HepG2 (cell line): Measurements from ENCODE around the gene PNPLA1. TPM values are rescaled to one million over a fixed set of nuclear protein-coding genes. Genes with fewer than 3 reads are reported as not detected.

Experiments
- ATAC-seq: fragments of 200-7000 bp; cut with Tn5 transposase; 3 replicates; pipeline ENCODE4 v1.9.1; 2020; ENCODE audit warnings: mild to moderate bottlenecking, moderate library complexity
- BruUV-seq: library from RNA; stranded (reverse); fragments of 400-500 nt; replicated peaks from 2 replicates; lab custom pipeline; 2021; lab: Mats Ljungman, UMichigan
- CTCF ChIA-PET: fragments of 300-600 bp; formaldehyde crosslinking; extraction: SDS; loops from one replicate; lab custom pipeline; 2021; ENCODE audit warnings: low total read pairs, inconsistent platforms, low intra/inter-chr PET ratio; lab: Yijun Ruan, JAX
- POLR2A ChIA-PET: fragments of 350-600 bp; sonication (Branson Sonifier 250); formaldehyde crosslinking; loops from one replicate; lab custom pipeline; 2020; ENCODE audit warnings: antibody characterized with exemption, inconsistent platforms; lab: Yijun Ruan, JAX
- DNase-seq: peaks from one replicate; pipeline ENCODE4 v3.0.0-alpha.2; 2015; ENCODE audit warnings: low spot score
- FAIRE-seq: peaks from 3 replicates; lab custom pipeline; 2011; peaks lifted over from hg19 to GRCh38; lab: Jason Lieb, UNC
- H2AFZ ChIP-seq: one replicate; pipeline ENCODE4 v1.6.1; 2011; ENCODE audit warnings: low read length, inconsistent platforms
- H3K27ac ChIP-seq: fragments of 300-600 bp; 3 replicates; pipeline ENCODE4 v1.8.0; 2011; ENCODE audit warnings: mixed run types, mild to moderate bottlenecking, mixed read lengths, low read length, inconsistent platforms; ENCODE audit not compliant: insufficient read depth; ENCODE audit errors: extremely low read length
- H3K27me3 ChIP-seq, 2 experiments: fragments of 200-600 bp in 1 of 2; 2 replicates in 1 of 2; 3 replicates in 1 of 2; pipeline versions ENCODE4 v1.6.0 to v1.8.0; 2011; ENCODE audit warnings: low read length in 2 of 2, mild to moderate bottlenecking in 2 of 2, moderate library complexity in 2 of 2, inconsistent platforms in 1 of 2; ENCODE audit not compliant: insufficient read depth in 2 of 2, control insufficient read depth in 1 of 2
- H3K36me3 ChIP-seq, 2 experiments: fragments of 200-600 bp in 1 of 2; replicated peaks in 1 of 2; 2 replicates in 1 of 2; 3 replicates in 1 of 2; pipeline versions ENCODE4 v1.5.1 to v1.8.0; 2011; ENCODE audit warnings: low read length in 2 of 2, inconsistent platforms in 1 of 2; ENCODE audit not compliant: insufficient read depth in 2 of 2, control insufficient read depth in 1 of 2
- H3K4me1 ChIP-seq: 2 replicates; pipeline ENCODE4 v1.5.1; 2012; ENCODE audit warnings: low read length, inconsistent platforms; ENCODE audit not compliant: insufficient read depth
- H3K4me2 ChIP-seq: 2 replicates; pipeline ENCODE4 v1.6.0; 2011; ENCODE audit warnings: low read depth, low read length, inconsistent platforms
- H3K4me3 ChIP-seq, 3 experiments: fragments of 200-600 bp in 1 of 3; sonication (generic), shearing (Covaris generic) in 1 of 3; replicated peaks in 1 of 3; 2 replicates each; pipeline ENCODE4 v1.5.1; 2011 to 2016; ENCODE audit warnings: low read length in 3 of 3, inconsistent platforms in 2 of 3, low read depth in 2 of 3, mild to moderate bottlenecking in 2 of 3, control low read depth in 1 of 3, mixed read lengths in 1 of 3; ENCODE audit not compliant: insufficient read depth in 1 of 3
- H3K79me2 ChIP-seq: one replicate; pipeline ENCODE4 v1.6.1; 2011; ENCODE audit warnings: low read length, inconsistent platforms; ENCODE audit not compliant: insufficient read depth
- H3K9ac ChIP-seq: 2 replicates; pipeline ENCODE4 v1.6.0; 2011; ENCODE audit warnings: mild to moderate bottlenecking, low read depth, low read length, inconsistent platforms; ENCODE audit not compliant: insufficient read depth
- H3K9me3 ChIP-seq: 2 replicates; pipeline ENCODE4 v1.5.1; 2012; ENCODE audit warnings: mild to moderate bottlenecking, low read length
- H4K20me1 ChIP-seq: 2 replicates; pipeline ENCODE4 v1.6.0; 2011; ENCODE audit warnings: inconsistent platforms, mild to moderate bottlenecking, low read length, moderate library complexity; ENCODE audit not compliant: insufficient read depth
- HOXA3 ChIP-seq: sonication (generic); formaldehyde crosslinking; IDR thresholded peaks from 2 replicates; pipeline ENCODE4 v1.5.0; 2020; ENCODE audit warnings: missing genetic modification reagents
- MEF2D ChIP-seq: sonication (generic); formaldehyde crosslinking; IDR thresholded peaks from 2 replicates; pipeline ENCODE4 v1.5.1; 2020; ENCODE audit warnings: mild to moderate bottlenecking, missing genetic modification reagents
- NFE2L2 ChIP-seq: fragments of 150-350 bp; IDR thresholded peaks from 2 replicates; pipeline ENCODE4 v1.6.1; 2014; ENCODE audit warnings: low read length
- RARG ChIP-seq: sonication (generic); formaldehyde crosslinking; IDR thresholded peaks from 2 replicates; pipeline ENCODE4 v1.4.0; 2020; ENCODE audit warnings: low read depth, mild to moderate bottlenecking, missing genetic modification reagents
- TBL1XR1 ChIP-seq: fragments of 150-350 bp; IDR thresholded peaks from 2 replicates; pipeline ENCODE4 v1.6.1; 2014; ENCODE audit warnings: borderline replicate concordance, low read length; ENCODE audit not compliant: partially characterized antibody
- ZNF652 ChIP-seq: IDR thresholded peaks from 2 replicates; pipeline ENCODE4 v1.6.1; 2016; ENCODE audit warnings: low read depth, borderline replicate concordance
- ZNF7 ChIP-seq: IDR thresholded peaks from 2 replicates; pipeline ENCODE4 v1.6.1; 2016; ENCODE audit warnings: missing biosample characterization, missing genetic modification reagents
- ZSCAN9 ChIP-seq: IDR thresholded peaks from 2 replicates; pipeline ENCODE4 v1.6.1; 2016; ENCODE audit warnings: borderline replicate concordance
- WGBS: methylation state at CpG from one replicate; pipeline ENCODE4 v1.1.6; 2017; ENCODE audit warnings: low lambda C conversion rate; 5-methylcytosine and 5-hydroxymethylcytosine counted together
- in situ Hi-C: cut with HindIII; loops from 2 replicates; pipeline ENCODE4 v1.10.0; 2017; ENCODE audit warnings: low pct_unique_long_range_greater_than_20kb; ENCODE audit not compliant: extremely low pct_ligation_motif_present
- intact Hi-C: fragments of 100-400 bp; cut with micrococcal nuclease; formaldehyde crosslinking; loops from one replicate; pipeline ENCODE4 v1.10.0; 2022; ENCODE audit not compliant: unreplicated experiment
- polyA plus RNA-seq, 8 experiments: library from polyadenylated mRNA; depleted of rRNA in 3 of 8; stranded (reverse) in 7 of 8; unstranded in 1 of 8; fragments of >200 nt; fragmentation: Illumina TruSeq in 4 of 8; extraction: Trizol in 4 of 8; gene quantifications; 2 replicates each; pipeline versions ENCODE4 v1.2.1 to v1.2.3, GENCODE V29; 2011 to 2016; ENCODE audit warnings: low read depth in 4 of 8, missing spikeins in 1 of 8, mixed read lengths in 1 of 8; ENCODE audit not compliant: insufficient read depth in 1 of 8
- total RNA-seq, 5 experiments: library from RNA; depleted of rRNA; stranded (reverse); fragments of >200 nt; fragmentation: Illumina TruSeq; extraction: Trizol; gene quantifications; 2 replicates each; pipeline ENCODE4 v1.2.3, GENCODE V29; 2016; ENCODE audit warnings: low read depth in 1 of 5
- TF ChIP-seq, protein P1 (sequence below): sonication (generic); formaldehyde crosslinking; IDR thresholded peaks from 2 replicates; pipeline ENCODE4 v1.4.0; 2020; ENCODE audit warnings: missing genetic modification reagents, borderline replicate concordance
- TF ChIP-seq, protein P2 (sequence below): sonication (generic); formaldehyde crosslinking; IDR thresholded peaks from 2 replicates; pipeline ENCODE4 v1.5.1; 2020; ENCODE audit warnings: missing genetic modification reagents, mild to moderate bottlenecking, borderline replicate concordance
- TF ChIP-seq, protein P3 (sequence below): sonication (generic); formaldehyde crosslinking; IDR thresholded peaks from 2 replicates; pipeline ENCODE4 v1.4.0; 2020; ENCODE audit warnings: missing genetic modification reagents
- TF ChIP-seq, protein P4 (sequence below): IDR thresholded peaks from 2 replicates; pipeline ENCODE4 v1.6.1; 2012; ENCODE audit warnings: low read length, improper control_type of control experiment

Gene PNPLA1
- total and polyA plus RNA-seq, 2 of the 13 experiments (the other 11 are each of a cell fraction or from before 2014, with no cell fraction given): not detected

DNA sequence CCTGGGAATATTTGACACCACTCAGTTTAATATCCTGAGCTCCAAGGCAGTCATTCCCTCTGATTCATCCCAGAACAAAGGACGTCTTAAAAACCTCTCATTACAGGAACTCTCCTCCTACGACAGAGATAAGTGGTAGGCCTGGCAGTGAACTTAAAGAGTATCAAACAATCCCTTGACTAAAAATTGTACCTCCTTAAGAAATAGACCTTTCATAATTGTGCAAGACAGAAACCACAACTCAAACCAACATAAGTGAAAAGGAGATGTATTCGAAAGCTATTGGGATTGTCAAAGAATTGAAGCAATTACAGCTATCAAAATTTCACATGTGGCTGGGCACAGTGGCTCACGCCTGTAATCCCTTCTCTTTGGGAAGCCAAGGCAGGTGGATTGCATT lies 86.0 kb downstream of the PNPLA1 start:
- CTCF ChIA-PET: no interaction called here
- peaks cover 14% of the 10 kb centered on the region for H3K4me1 ChIP-seq
- no peaks in the 10 kb centered on the region for H4K20me1 ChIP-seq
- H3K27me3 ChIP-seq: no peaks in the 10 kb centered on the region
- POLR2A ChIA-PET: interaction anchor here (1.0 kb wide), 1 partner anchor 15 kb away, joined by 3 read pairs; no protein-coding TSS in a partner anchor
- no peak overlapping the region for H2AFZ ChIP-seq
- no peak overlapping the region for H3K27ac ChIP-seq
- no peaks in the 10 kb centered on the region for H3K79me2 ChIP-seq
- H3K9me3 ChIP-seq: no peaks in the 10 kb centered on the region
- DNase-seq (no peak), ATAC-seq (no peak), FAIRE-seq (no peak)
- H3K36me3 ChIP-seq: no peaks in the 10 kb centered on the region
- in situ Hi-C loops (no loop called here), intact Hi-C loops (loop anchor here (1.0 kb wide), 1 partner anchor 52 kb away; no protein-coding TSS in a partner anchor)
- H3K4me3 ChIP-seq: no peak overlapping the region
- no TSS peak for BruUV-seq
- H3K9ac ChIP-seq: no peak overlapping the region
- WGBS: 23% methylated on average over 4 of the region's 4 CpGs
- H3K4me2 ChIP-seq: no peak overlapping the region
- TF ChIP-seq, protein P1, sequence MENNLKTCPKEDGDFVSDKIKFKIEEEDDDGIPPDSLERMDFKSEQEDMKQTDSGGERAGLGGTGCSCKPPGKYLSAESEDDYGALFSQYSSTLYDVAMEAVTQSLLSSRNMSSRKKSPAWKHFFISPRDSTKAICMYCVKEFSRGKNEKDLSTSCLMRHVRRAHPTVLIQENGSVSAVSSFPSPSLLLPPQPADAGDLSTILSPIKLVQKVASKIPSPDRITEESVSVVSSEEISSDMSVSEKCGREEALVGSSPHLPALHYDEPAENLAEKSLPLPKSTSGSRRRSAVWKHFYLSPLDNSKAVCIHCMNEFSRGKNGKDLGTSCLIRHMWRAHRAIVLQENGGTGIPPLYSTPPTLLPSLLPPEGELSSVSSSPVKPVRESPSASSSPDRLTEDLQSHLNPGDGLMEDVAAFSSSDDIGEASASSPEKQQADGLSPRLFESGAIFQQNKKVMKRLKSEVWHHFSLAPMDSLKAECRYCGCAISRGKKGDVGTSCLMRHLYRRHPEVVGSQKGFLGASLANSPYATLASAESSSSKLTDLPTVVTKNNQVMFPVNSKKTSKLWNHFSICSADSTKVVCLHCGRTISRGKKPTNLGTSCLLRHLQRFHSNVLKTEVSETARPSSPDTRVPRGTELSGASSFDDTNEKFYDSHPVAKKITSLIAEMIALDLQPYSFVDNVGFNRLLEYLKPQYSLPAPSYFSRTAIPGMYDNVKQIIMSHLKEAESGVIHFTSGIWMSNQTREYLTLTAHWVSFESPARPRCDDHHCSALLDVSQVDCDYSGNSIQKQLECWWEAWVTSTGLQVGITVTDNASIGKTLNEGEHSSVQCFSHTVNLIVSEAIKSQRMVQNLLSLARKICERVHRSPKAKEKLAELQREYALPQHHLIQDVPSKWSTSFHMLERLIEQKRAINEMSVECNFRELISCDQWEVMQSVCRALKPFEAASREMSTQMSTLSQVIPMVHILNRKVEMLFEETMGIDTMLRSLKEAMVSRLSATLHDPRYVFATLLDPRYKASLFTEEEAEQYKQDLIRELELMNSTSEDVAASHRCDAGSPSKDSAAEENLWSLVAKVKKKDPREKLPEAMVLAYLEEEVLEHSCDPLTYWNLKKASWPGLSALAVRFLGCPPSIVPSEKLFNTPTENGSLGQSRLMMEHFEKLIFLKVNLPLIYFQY: no peak
- TF ChIP-seq, protein P2, sequence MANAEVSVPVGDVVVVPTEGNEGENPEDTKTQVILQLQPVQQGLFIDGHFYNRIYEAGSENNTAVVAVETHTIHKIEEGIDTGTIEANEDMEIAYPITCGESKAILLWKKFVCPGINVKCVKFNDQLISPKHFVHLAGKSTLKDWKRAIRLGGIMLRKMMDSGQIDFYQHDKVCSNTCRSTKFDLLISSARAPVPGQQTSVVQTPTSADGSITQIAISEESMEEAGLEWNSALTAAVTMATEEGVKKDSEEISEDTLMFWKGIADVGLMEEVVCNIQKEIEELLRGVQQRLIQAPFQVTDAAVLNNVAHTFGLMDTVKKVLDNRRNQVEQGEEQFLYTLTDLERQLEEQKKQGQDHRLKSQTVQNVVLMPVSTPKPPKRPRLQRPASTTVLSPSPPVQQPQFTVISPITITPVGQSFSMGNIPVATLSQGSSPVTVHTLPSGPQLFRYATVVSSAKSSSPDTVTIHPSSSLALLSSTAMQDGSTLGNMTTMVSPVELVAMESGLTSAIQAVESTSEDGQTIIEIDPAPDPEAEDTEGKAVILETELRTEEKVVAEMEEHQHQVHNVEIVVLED (CRISPR knock-in tag): no peak
- TF ChIP-seq RARG (CRISPR knock-in tag) (no peak), NFE2L2 (no peak), HOXA3 (CRISPR knock-in tag) (no peak), ZSCAN9 (CRISPR knock-in tag) (no peak), TBL1XR1 (no peak), MEF2D (CRISPR knock-in tag) (no peak), ZNF652 (CRISPR knock-in tag) (no peak), ZNF7 (CRISPR knock-in tag) (no peak)
- TF ChIP-seq, protein P3, sequence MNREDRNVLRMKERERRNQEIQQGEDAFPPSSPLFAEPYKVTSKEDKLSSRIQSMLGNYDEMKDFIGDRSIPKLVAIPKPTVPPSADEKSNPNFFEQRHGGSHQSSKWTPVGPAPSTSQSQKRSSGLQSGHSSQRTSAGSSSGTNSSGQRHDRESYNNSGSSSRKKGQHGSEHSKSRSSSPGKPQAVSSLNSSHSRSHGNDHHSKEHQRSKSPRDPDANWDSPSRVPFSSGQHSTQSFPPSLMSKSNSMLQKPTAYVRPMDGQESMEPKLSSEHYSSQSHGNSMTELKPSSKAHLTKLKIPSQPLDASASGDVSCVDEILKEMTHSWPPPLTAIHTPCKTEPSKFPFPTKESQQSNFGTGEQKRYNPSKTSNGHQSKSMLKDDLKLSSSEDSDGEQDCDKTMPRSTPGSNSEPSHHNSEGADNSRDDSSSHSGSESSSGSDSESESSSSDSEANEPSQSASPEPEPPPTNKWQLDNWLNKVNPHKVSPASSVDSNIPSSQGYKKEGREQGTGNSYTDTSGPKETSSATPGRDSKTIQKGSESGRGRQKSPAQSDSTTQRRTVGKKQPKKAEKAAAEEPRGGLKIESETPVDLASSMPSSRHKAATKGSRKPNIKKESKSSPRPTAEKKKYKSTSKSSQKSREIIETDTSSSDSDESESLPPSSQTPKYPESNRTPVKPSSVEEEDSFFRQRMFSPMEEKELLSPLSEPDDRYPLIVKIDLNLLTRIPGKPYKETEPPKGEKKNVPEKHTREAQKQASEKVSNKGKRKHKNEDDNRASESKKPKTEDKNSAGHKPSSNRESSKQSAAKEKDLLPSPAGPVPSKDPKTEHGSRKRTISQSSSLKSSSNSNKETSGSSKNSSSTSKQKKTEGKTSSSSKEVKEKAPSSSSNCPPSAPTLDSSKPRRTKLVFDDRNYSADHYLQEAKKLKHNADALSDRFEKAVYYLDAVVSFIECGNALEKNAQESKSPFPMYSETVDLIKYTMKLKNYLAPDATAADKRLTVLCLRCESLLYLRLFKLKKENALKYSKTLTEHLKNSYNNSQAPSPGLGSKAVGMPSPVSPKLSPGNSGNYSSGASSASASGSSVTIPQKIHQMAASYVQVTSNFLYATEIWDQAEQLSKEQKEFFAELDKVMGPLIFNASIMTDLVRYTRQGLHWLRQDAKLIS: no peak
- TF ChIP-seq, protein P4, sequence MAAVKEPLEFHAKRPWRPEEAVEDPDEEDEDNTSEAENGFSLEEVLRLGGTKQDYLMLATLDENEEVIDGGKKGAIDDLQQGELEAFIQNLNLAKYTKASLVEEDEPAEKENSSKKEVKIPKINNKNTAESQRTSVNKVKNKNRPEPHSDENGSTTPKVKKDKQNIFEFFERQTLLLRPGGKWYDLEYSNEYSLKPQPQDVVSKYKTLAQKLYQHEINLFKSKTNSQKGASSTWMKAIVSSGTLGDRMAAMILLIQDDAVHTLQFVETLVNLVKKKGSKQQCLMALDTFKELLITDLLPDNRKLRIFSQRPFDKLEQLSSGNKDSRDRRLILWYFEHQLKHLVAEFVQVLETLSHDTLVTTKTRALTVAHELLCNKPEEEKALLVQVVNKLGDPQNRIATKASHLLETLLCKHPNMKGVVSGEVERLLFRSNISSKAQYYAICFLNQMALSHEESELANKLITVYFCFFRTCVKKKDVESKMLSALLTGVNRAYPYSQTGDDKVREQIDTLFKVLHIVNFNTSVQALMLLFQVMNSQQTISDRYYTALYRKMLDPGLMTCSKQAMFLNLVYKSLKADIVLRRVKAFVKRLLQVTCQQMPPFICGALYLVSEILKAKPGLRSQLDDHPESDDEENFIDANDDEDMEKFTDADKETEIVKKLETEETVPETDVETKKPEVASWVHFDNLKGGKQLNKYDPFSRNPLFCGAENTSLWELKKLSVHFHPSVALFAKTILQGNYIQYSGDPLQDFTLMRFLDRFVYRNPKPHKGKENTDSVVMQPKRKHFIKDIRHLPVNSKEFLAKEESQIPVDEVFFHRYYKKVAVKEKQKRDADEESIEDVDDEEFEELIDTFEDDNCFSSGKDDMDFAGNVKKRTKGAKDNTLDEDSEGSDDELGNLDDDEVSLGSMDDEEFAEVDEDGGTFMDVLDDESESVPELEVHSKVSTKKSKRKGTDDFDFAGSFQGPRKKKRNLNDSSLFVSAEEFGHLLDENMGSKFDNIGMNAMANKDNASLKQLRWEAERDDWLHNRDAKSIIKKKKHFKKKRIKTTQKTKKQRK: no peak
